Measurements from ENCODE around the gene ZCCHC24.

DNA sequence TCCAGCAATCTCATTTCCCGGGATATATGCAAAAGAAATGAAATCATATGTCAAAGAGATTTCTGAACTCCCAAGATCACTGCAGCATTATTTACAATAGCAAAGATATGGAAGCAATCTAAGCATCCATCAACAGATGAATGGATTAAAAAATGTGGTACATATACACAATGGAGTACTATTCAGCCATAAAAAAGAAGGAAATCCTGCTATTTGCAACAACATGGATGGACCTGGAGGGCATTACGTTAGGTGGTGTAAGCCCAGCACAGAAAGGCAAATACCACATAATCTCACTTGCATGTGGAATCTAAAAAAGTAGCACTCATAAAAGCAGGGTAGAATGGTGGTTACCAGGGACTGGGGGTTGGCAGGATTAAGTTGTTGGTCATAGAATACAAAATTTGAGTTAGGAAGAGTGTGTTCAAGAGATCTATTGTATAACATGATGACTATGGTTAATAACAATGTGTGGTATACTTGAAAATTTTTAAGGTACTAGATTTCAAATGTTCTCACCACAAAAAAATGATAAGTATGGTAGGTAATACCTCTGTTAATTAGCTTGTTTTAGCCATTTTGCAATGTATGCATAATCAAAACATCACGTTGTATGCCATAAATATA is 34.0 kb upstream of the ZCCHC24 start:
- TF ChIP-seq, protein P1, sequence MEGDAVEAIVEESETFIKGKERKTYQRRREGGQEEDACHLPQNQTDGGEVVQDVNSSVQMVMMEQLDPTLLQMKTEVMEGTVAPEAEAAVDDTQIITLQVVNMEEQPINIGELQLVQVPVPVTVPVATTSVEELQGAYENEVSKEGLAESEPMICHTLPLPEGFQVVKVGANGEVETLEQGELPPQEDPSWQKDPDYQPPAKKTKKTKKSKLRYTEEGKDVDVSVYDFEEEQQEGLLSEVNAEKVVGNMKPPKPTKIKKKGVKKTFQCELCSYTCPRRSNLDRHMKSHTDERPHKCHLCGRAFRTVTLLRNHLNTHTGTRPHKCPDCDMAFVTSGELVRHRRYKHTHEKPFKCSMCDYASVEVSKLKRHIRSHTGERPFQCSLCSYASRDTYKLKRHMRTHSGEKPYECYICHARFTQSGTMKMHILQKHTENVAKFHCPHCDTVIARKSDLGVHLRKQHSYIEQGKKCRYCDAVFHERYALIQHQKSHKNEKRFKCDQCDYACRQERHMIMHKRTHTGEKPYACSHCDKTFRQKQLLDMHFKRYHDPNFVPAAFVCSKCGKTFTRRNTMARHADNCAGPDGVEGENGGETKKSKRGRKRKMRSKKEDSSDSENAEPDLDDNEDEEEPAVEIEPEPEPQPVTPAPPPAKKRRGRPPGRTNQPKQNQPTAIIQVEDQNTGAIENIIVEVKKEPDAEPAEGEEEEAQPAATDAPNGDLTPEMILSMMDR (IDR thresholded peaks at IDR 0.05; ENCODE audit: low read depth, low read length, poor library complexity, severe bottlenecking) = no peak
- TF ChIP-seq EZH2phosphoT487 (IDR thresholded peaks at IDR 0.05; ENCODE audit: borderline replicate concordance, low read length) = no peak

All from DOHH2 (cell line).